Left forelimb (tissue), 1 donor: ENCODE data around the gene IL17C.

Source experiments
- DNase-seq: peaks from one replicate; pipeline ENCODE4 v3.0.0-alpha.2; 2018; ENCODE audit warnings: low spot score

Gene IL17C

GRCh38 chr16:88610080-88610479 is 28.3 kb upstream of the IL17C start:
- no peak for DNase-seq

GRCh38 chr16:88610909-88611812 is 27.2 kb upstream of the IL17C start:
- DNase-seq = no peak

- DNase-seq = no peak
Measured at GRCh38 chr16:88613293-88613692, 25.1 kb upstream of the IL17C start.

GRCh38 chr16:88613911-88614817 is 24.2 kb upstream of the IL17C start:
- DNase-seq = no peak

GRCh38 chr16:88614818-88615580 is 23.4 kb upstream of the IL17C start:
- no peak for DNase-seq

- no peak for DNase-seq
Measured at GRCh38 chr16:88616320-88616719, 22.1 kb upstream of the IL17C start.

- DNase-seq = no peak
Measured at GRCh38 chr16:88616736-88617135, 21.6 kb upstream of the IL17C start.

GRCh38 chr16:88617268-88618031 is 20.9 kb upstream of the IL17C start:
- no peak for DNase-seq

GRCh38 chr16:88618182-88618955 is 20.0 kb upstream of the IL17C start:
- DNase-seq = no peak

GRCh38 chr16:88618956-88619667 is 19.3 kb upstream of the IL17C start:
- no peak for DNase-seq

- DNase-seq = no peak
Measured at GRCh38 chr16:88619859-88620815, 18.2 kb upstream of the IL17C start.

- no peak for DNase-seq
Measured at GRCh38 chr16:88622125-88622524, 16.2 kb upstream of the IL17C start.

GRCh38 chr16:88622866-88623265 is 15.5 kb upstream of the IL17C start:
- DNase-seq = no peak

- DNase-seq = no peak
Measured at GRCh38 chr16:88623858-88624257, 14.5 kb upstream of the IL17C start.

GRCh38 chr16:88624481-88624880 is 13.9 kb upstream of the IL17C start:
- DNase-seq = no peak

GRCh38 chr16:88624977-88625576 is 13.3 kb upstream of the IL17C start:
- DNase-seq = no peak

GRCh38 chr16:88626646-88627045 is 11.7 kb upstream of the IL17C start:
- DNase-seq = no peak
